Natural killer cell treated with Interleukin-12 subunit alpha and Interleukin-12 subunit beta and Interleukin-15 and Interleukin-18, amount 100 ng/mL, for 72 hours (primary cell): Measurements from ENCODE around the gene TMEM53. TPM values are rescaled to one million over a fixed set of nuclear protein-coding genes. Genes with fewer than 3 reads are reported as not detected.

Experiments
- ATAC-seq, 2 donors: fragments of 150-1000 bp; cut with Tn5 transposase in 1 of 2; sonication (Bioruptor Pico), chemical (Tn5 transposase) in 1 of 2; 2 replicates each; pipeline ENCODE4 v1.10.0; 2021
- DNase-seq: peaks from one replicate; pipeline ENCODE4 v3.0.0; 2022; ENCODE audit warnings: low spot score
- H3K27ac Mint-ChIP-seq, 2 donors: 1 replicate in 1 of 2; 2 replicates in 1 of 2; pipeline ENCODE4 v1.8.0; 2022; ENCODE audit warnings: mixed read lengths in 2 of 2, mild to moderate bottlenecking in 1 of 2, moderate library complexity in 1 of 2
- H3K27me3 Mint-ChIP-seq, 2 donors: 1 replicate in 1 of 2; 2 replicates in 1 of 2; pipeline ENCODE4 v1.8.0; 2022; ENCODE audit warnings: mixed read lengths in 2 of 2
- H3K36me3 Mint-ChIP-seq: one replicate; pipeline ENCODE4 v1.8.0; 2022; ENCODE audit warnings: mixed read lengths
- H3K4me1 Mint-ChIP-seq, 2 donors: 1 replicate in 1 of 2; 2 replicates in 1 of 2; pipeline ENCODE4 v1.8.0; 2022; ENCODE audit warnings: low read depth in 2 of 2, mixed read lengths in 2 of 2, mild to moderate bottlenecking in 1 of 2
- H3K4me3 Mint-ChIP-seq: one replicate; pipeline ENCODE4 v1.8.0; 2022; ENCODE audit warnings: mixed read lengths
- H3K9me3 Mint-ChIP-seq: 2 replicates; pipeline ENCODE4 v1.8.0; 2022; ENCODE audit warnings: mixed read lengths
- total RNA-seq, 2 donors: library from RNA; stranded (reverse); gene quantifications; one replicate each; pipeline ENCODE4 v1.2.3, GENCODE V29; 2022

Gene TMEM53
- total RNA-seq, 2 donors from 2014 or later = 2.8 to 3.8 TPM

DNA sequence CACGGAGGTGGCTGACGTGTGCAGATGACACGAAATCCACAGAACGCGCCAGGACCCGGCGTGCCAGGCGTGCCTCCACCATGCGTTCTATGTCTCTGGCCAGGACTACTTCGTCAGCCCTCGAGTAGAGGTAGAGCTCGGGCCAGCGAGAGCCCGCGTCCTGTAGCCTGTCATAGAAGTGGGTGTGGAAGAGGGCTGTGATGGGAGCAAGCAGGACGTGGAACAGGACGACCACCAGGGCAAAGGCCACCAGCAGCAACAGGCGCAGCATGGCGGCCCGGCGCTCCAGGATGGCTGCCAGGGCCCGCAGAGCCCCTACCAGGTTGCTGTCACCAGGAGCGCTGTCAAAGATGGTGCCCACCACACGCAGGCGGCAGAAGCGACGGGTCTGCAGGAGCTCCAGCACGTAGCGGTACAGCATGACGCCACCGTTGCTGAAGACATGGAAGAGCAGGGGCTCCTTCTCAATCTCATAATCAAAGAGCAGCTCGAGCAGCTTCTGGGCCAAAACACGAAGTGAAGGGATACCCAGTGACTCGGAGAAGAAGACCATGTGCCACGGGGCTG lies 19.6 kb downstream of the TMEM53 start:
- no peak overlapping the region for H3K4me3 Mint-ChIP-seq
- no peaks in the 10 kb centered on the region for H3K4me1 Mint-ChIP-seq
- H3K36me3 Mint-ChIP-seq = no peaks in the 10 kb centered on the region
- no peak overlapping the region for H3K27ac Mint-ChIP-seq
- no peak for ATAC-seq
- no peaks in the 10 kb centered on the region for H3K9me3 Mint-ChIP-seq
- H3K27me3 Mint-ChIP-seq = no peaks in the 10 kb centered on the region
- DNase-seq = no peak

DNA sequence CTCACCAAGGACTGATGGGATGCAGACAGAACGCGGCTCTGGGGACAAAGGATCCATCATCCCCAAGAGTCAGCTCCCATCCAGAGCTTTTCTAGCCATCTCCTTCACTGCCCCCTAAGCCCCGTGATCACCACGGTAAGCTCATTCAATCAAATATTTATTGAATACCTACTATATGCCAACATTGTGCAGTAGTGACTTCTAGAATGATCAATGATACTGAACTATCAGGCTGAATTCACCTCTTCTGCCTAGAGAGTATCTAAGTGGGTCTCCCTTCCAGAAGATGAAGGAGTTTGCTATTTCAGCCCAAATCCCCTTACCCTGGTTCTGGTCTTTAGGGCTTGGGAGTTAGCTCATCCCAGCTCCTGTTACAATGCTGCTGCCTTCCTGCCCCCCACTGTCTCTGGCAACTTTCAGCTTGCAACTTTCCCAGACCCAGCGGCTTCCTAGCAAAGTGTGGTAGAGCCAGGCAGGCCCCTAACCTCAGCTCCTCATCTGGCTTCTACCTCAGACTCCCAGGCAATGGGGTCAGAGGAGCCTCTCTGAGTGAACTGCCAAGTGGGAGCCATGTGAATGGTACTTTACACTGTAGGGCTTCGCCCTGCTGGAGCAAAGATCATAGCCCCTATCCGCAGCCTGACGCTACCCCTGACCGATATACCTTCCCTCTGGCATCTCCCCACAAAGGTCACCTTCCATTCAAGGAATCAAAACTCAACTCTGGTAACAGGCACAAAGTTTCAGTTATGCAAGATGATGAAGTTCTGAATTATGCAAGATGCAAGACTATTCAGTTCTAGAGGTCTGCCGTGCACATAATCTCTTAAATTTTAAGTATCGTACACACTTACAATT lies 20.9 kb downstream of the TMEM53 start:
- DNase-seq = peak; percentile 26
- H3K9me3 Mint-ChIP-seq = no peaks in the 10 kb centered on the region
- no peak for ATAC-seq
- H3K27ac Mint-ChIP-seq = no peak overlapping the region
- peaks cover 0 to 4% of the 10 kb centered on the region in 2 donors for H3K4me1 Mint-ChIP-seq
- peaks cover 6% of the 10 kb centered on the region for H3K36me3 Mint-ChIP-seq
- no peak overlapping the region for H3K4me3 Mint-ChIP-seq
- H3K27me3 Mint-ChIP-seq = no peaks in the 10 kb centered on the region

DNA sequence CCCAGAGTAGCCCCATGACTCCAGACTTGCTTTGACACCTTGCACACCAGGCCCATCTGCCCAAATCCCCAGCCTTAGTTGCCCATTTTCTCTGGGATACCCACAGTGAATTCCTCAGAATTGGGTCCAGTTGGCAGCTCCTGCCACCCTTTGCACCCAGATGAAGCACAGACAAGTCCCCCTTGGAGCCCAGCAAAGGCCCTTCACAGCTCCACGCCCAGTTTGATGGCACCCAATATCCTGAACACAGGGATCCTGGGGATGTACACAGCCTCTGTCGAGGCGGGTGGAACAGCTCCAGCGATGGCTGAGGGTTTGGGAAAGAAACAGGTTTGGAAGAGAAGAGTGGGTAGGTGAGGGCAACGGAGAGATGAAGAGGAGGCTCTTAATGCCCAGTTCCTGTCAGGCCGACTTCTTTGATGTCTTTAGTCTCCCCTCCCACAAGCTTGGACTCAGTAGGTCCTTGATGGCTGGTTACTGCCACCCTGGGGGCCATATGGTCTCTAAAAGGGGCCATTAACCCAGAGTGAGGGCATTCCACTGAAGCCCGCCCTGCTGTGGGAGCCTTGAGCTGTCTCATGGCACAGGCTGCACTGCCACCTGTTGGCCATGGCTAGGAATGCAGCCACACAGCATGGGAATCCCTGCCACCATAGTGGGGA lies 21.7 kb downstream of the TMEM53 start:
- H3K9me3 Mint-ChIP-seq = no peaks in the 10 kb centered on the region
- peaks cover 0 to 4% of the 10 kb centered on the region in 2 donors for H3K4me1 Mint-ChIP-seq
- no peaks in the 10 kb centered on the region for H3K27me3 Mint-ChIP-seq
- ATAC-seq (peak; percentile 85), DNase-seq (peak; percentile 84)
- H3K36me3 Mint-ChIP-seq = peaks cover 6% of the 10 kb centered on the region
- H3K4me3 Mint-ChIP-seq = no peak overlapping the region
- H3K27ac Mint-ChIP-seq = peak overlapping the region in 1 of 2 donors; percentile 45

DNA sequence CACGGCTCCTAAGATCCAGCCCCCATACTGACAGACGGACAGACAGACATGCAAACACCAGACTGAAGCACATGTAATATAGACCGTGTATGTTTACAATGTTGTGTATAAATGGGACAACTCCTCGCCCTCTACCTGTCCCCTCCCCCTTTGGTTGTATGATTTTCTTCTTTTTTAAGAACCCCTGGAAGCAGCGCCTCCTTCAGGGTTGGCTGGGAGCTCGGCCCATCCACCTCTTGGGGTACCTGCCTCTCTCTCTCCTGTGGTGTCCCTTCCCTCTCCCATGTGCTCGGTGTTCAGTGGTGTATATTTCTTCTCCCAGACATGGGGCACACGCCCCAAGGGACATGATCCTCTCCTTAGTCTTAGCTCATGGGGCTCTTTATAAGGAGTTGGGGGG lies 23.2 kb downstream of the TMEM53 start:
- peaks cover 0 to 4% of the 10 kb centered on the region in 2 donors for H3K4me1 Mint-ChIP-seq
- no peak overlapping the region for H3K4me3 Mint-ChIP-seq
- H3K27ac Mint-ChIP-seq = no peak overlapping the region
- no peak for DNase-seq
- no peak for ATAC-seq
- no peaks in the 10 kb centered on the region for H3K27me3 Mint-ChIP-seq
- H3K9me3 Mint-ChIP-seq = no peaks in the 10 kb centered on the region
- H3K36me3 Mint-ChIP-seq = peaks cover 6% of the 10 kb centered on the region

DNA sequence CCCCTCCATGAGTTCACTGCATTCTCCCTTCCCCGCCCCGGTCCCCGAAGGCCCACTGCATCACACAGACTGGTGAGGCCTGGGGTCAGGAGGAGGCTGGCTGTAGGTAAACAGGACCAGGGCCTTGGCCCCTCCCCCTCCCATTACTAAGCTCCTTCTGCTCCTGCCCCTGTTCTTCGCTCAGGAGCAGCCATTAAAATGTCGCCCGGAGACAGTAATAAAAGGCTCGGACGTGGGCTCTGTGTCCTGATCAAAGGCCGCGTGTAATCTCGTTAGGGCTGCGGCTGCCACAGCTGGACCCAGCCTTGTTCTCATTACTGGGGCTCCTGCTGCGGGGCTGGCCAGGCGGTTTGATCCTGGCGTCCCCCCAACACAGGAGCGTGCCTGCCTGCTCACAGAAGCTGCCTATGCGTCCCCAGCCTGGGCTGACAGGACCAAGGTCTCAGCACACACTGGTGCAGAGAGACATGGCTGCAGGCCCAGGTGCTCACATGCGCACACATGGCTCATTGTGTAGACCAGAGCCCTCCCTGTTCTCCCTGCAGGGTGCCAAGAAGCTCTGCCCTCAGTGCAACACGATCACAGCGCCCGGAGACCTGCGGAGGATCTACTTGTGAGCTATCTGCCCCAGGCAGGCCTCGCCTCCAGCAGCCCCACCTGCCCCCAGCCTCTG lies 24.0 kb downstream of the TMEM53 start:
- Mint-ChIP-seq H3K27me3 (no peaks in the 10 kb centered on the region), H3K27ac (no peak overlapping the region), H3K4me3 (no peak overlapping the region), H3K9me3 (no peaks in the 10 kb centered on the region), H3K36me3 (peaks cover 6% of the 10 kb centered on the region), H3K4me1 (peaks cover 0 to 4% of the 10 kb centered on the region in 2 donors)
- DNase-seq (no peak), ATAC-seq (no peak)

DNA sequence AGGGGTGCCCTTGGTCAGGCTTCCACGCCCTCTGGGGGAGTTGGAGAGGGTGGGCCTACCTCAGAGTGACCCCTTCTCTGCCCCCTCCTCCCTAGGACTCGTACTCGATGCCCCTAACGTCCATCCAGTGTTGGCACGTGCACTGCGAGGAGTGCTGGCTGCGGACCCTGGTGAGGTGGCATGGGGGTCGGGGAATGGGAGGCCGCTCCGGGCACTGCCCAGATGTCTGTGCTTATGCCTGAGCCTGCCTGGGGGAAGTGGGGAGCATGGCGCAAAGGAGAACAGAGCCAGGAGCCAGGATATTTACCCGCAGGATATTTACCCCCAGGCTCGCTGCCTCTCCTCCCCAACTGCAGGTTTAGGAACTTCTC lies 24.5 kb downstream of the TMEM53 start:
- Mint-ChIP-seq H3K4me1 (peaks cover 0 to 4% of the 10 kb centered on the region in 2 donors), H3K36me3 (peaks cover 6% of the 10 kb centered on the region), H3K9me3 (no peaks in the 10 kb centered on the region), H3K27ac (no peak overlapping the region), H3K4me3 (no peak overlapping the region), H3K27me3 (no peaks in the 10 kb centered on the region)
- ATAC-seq (no peak), DNase-seq (no peak)

DNA sequence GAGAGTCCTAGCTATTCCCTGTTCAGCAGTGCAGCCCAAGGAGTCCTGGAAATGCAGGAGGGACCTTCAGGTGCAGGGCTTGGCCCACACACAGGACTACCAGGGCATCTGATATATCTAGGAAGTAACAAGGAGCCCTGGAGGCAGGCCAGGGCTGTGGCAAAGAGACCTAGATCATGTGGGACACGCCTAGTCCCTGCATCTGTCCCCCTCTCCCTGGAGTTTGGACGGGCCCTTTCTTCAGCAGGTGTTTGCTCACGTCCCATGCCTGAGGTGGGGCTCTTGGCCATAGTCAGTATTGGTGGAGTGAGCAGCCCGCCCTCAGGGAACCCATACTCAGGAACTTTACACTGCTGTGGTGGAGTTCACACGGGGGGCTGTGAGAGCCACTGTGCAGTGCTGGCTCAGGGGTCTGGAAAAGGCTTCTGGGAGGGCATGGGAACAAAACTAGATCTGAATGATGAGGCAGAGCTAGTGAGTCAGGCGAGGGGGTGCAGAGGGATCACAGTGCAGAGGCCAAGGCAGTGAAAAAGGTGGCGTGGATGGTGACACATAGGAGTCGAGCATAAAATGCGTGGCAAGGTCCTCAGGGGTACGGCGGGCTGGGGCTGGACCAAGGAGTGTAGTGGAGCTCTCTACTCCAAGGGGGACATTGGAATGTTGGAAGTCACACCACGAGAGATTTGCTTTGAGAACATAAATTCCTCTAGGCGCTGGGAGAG lies 25.6 kb downstream of the TMEM53 start:
- peaks cover 0 to 4% of the 10 kb centered on the region in 2 donors for H3K4me1 Mint-ChIP-seq
- ATAC-seq (no peak), DNase-seq (peak; percentile 37)
- peaks cover 6% of the 10 kb centered on the region for H3K36me3 Mint-ChIP-seq
- H3K9me3 Mint-ChIP-seq = no peaks in the 10 kb centered on the region
- no peaks in the 10 kb centered on the region for H3K27me3 Mint-ChIP-seq
- H3K4me3 Mint-ChIP-seq = no peak overlapping the region
- H3K27ac Mint-ChIP-seq = no peak overlapping the region

DNA sequence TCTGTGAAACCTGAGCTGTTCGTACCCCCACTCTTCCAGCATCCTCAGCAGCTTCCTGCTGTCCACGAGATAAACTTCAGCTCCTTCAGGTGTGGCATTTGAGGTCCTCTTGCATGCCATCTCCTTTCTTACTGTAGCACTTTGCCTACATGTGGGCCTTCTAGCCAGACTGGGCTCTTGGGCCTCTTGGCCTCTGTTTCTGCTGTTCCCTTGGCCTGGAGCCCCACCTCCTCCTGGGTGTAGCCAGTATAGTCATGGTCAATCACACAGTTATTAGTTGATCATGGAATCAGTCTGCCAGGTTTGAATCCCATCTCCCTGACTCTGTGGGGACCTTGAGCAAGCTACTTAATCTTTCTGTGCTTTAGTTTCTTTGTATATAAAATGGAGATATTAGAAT lies 26.4 kb downstream of the TMEM53 start:
- H3K4me1 Mint-ChIP-seq = peaks cover 0 to 9% of the 10 kb centered on the region in 2 donors
- no peak overlapping the region for H3K4me3 Mint-ChIP-seq
- no peaks in the 10 kb centered on the region for H3K27me3 Mint-ChIP-seq
- H3K36me3 Mint-ChIP-seq = peaks cover 6% of the 10 kb centered on the region
- DNase-seq = no peak
- no peaks in the 10 kb centered on the region for H3K9me3 Mint-ChIP-seq
- H3K27ac Mint-ChIP-seq = peak overlapping the region in 1 of 2 donors; percentile 18
- no peak for ATAC-seq

DNA sequence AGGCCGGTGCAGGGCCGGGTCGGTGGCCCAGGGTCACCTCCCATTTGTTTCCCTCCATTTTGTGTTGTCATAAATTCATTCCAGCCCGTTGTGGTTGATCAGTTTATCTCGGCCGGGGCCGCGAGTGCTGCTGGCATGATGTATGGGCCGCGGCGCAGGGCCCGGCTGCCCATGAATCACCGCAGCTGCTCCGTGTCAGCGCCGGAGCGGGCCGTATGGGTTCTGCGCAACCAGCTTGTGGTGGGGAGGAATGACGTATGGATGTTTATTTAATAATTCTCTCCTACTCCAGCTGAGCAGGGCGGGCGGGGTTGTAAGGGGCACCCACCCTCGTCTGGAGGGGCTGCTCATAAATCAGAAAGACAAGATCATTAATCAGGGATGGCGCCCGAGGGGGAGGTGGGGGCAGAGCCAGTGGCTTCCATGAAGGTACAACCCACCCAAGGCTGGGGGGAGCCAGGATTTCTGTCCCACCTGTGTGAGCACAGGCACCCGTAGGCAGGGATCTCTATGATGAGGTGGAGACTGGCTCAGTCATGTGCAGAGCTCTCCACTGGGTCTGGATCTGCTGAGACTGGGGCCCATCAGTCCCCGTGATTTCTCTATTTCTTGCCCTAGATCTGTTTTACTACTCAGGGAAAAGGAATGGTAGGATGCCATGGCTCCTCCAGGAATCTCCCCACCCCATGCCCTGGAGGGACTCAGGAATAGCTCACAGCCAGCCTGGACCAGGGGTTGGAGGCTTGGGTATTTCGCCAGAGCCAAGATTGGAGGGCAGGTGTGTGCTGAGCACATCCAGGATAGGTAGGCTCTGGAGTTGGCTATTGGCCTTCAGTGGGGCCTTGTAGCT lies 27.8 kb downstream of the TMEM53 start:
- ATAC-seq (no peak), DNase-seq (no peak)
- H3K9me3 Mint-ChIP-seq = no peaks in the 10 kb centered on the region
- H3K27ac Mint-ChIP-seq = peak overlapping the region in 1 of 2 donors; percentile 36
- peaks cover 0 to 16% of the 10 kb centered on the region in 2 donors for H3K4me1 Mint-ChIP-seq
- H3K36me3 Mint-ChIP-seq = peaks cover 6% of the 10 kb centered on the region
- no peaks in the 10 kb centered on the region for H3K27me3 Mint-ChIP-seq
- H3K4me3 Mint-ChIP-seq = no peak overlapping the region

DNA sequence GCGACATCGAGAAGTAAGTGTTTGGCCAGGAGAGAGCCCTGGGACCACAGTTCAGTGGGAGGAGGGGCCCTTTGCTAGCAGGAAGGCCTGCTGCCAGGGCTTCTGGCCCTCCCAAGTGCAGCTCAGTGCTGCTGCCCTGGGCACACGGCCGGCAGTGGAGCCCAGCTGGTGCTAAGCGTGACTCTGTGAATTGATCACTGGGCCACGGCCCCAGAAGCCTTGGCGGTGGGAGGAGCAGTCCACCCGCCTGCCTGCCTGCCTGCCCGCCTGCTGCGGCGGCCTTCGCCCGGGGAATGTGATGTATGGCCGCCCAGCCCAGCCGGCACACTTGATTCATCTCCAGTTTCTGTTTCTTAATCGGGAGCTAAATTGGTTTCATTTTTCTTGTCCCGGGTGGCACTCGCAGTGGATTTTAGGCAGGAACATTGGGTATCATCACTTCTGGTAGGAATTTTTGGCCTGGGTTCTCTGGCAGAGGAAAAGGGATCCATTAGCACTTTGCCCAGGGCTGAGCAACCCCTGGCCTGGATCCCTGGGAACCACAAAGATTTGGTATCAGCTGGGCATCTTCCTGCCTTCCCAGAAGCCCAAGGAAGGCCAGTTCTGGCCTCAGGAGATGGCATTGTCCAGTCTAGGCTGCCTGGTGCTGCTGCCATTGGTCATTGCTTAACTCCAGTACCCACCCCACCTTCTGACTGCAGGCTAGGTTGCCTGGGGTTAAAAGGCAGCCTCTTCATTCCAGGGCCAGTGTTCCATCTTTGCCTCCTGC lies 28.6 kb downstream of the TMEM53 start:
- Mint-ChIP-seq H3K27ac (no peak overlapping the region), H3K27me3 (no peaks in the 10 kb centered on the region), H3K4me1 (peaks cover 0 to 17% of the 10 kb centered on the region in 2 donors), H3K36me3 (peaks cover 6% of the 10 kb centered on the region), H3K9me3 (no peaks in the 10 kb centered on the region), H3K4me3 (no peak overlapping the region)
- ATAC-seq = no peak
- DNase-seq = no peak

DNA sequence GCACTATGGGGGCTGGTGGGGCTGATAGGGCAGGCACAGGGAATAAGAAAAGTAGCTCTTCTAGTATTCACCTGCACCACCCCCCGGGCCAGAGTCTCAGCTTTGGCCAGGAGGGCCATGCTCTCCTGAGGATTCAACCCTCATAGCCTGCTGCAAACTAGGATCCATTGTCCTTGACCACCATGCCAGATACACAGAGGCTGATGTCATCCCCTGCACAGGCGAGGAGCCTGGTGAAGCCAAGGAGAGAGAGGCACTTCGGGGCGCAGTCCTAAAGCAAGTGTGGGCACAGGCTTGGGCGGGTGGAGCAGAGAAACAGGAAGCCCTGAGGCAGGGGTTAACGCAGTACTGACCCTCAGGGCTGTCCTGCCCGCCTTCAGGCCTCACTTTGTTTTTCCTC lies 29.5 kb downstream of the TMEM53 start:
- DNase-seq (no peak), ATAC-seq (no peak)
- Mint-ChIP-seq H3K9me3 (no peaks in the 10 kb centered on the region), H3K4me3 (no peak overlapping the region), H3K27ac (no peak overlapping the region), H3K27me3 (no peaks in the 10 kb centered on the region), H3K4me1 (peaks cover 0 to 17% of the 10 kb centered on the region in 2 donors), H3K36me3 (peaks cover 6% of the 10 kb centered on the region)

DNA sequence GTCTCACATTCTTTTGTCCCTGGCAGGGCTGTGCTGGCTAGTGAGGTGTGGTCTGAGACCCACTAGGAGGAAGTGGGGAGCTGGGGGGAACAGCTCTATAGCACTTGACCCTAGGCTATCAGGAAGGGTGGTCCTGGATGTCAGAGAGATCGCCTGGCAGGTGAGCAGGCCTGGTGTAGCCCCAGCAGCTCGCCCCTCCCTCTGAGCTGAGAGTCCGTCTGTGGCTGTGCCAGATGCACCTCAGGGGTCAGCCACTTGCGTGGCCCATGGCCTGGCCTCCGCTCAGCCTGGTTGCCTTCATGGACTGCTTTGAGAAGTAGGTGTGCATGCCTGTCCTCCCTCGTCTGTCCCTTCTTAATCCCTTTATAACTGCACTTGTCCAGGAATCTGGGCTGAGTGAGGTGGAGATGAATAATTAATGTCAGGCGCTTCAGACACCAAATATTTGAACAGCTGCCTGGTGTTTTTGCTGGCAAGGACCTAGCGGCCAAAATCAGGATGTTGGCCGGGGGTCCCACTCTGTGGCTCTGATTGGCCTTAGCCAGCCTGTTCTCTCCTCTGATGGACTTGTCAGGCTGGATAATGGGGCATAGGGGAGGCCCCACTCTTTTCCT lies 30.5 kb downstream of the TMEM53 start:
- peaks cover 4% of the 10 kb centered on the region for H3K36me3 Mint-ChIP-seq
- no peak overlapping the region for H3K4me3 Mint-ChIP-seq
- peak; percentile 54 for DNase-seq
- no peak overlapping the region for H3K27ac Mint-ChIP-seq
- ATAC-seq = no peak
- H3K9me3 Mint-ChIP-seq = no peaks in the 10 kb centered on the region
- no peaks in the 10 kb centered on the region for H3K27me3 Mint-ChIP-seq
- peaks cover 0 to 16% of the 10 kb centered on the region in 2 donors for H3K4me1 Mint-ChIP-seq
